ENCODE data around the gene ZDHHC3.

ZDHHC3 gene

DNA sequence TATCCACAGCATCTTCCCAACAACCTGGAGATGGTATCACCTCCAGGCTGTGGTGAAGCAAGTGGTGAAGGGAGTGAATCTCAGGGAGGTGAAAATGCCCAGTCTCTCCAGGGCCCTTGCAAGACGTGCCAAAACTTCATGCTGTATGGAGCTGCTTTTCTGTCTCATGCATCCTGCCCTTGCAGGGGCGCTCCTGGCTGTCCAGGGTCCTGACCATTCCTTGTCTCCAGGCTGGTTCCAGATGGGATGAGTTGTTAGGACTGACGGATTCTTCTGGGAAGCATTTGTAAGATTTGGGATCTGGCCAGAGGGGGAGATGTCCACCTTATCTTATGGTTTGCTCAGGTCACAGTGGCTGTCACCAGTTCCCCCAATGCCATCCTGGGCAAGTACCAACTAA, 85.7 kb downstream of the ZDHHC3 start:
- no peak for DNase-seq

DNA sequence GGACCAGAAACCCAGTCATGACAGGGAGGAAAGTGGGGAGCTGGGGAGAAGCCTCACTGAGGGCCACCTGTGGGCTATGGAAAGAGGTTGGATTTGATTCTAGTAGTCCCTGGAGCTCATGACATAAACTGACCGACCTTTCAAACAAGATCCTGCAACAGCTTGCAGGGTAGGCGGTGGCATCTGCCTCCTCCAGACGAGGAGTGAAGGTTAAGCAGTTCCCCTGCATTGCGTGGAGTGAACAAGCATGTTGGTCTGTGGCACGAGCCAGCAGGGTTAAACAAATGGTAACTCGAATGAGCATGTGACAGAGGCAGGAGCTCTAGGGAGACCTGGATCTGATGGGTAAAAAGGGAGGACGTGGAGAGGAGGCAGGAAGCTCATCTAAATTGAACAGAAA, 88.9 kb downstream of the ZDHHC3 start:
- no peak for DNase-seq

DNA sequence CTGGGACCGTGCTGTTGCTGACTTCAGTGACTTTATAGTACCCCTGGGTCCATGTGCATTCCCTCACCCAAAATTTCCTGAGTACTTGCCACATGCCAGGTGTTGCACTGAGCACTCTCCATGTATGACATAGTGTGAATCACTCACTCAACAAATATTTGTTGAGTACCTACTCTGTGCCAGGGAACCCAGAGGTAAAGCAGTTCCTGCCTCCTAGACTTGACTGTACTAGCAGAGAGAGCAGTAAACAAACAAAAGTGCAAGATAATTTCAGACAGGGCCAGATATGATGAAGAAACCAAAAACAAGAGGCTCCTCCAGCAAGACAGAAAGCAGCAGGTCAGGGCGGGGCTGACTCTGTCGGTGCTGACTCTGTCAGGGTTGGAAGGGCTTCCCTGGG, 89.4 kb downstream of the ZDHHC3 start:
- DNase-seq, result no peak

DNA sequence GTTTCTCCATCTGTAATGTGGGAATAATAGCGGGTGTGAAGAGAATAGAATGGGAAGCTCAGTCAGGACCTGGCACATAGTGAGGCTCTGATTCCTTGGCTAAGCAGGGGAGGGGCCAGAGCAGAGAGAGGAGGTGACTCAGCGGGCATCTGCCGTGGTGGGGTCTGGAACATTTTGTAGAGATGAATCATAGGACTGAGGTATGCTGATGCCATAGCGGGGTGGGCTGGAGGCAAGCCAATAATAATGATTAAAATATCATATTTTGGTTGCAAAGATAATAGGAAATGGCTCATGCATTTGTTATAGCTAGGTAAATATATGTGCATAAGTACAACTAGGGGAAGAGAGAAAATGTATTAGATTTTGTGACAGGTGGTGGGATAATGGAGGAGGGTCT, 90.4 kb downstream of the ZDHHC3 start:
- DNase-seq, result no peak

DNA sequence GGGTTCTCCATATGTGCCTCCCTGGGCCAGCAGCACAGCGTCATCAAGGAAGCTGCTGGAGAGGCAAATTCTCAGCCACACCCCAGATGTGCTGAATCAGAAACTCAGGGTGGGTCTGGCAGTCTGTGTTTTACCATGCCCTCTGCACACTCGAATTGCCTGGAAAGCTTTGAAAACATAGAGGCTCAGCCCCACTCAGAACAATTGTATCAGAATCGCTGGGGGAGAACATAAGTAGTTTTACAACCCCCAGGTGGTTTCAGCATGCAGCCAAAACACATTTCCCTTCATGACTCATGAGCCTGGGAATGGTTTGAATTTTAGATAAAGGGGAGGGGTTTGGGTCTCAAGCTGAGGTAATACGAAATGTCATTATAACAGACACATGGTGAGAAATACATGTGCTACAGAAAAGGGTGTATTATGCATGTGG, 92.0 kb downstream of the ZDHHC3 start:
- no peak for DNase-seq

DNA sequence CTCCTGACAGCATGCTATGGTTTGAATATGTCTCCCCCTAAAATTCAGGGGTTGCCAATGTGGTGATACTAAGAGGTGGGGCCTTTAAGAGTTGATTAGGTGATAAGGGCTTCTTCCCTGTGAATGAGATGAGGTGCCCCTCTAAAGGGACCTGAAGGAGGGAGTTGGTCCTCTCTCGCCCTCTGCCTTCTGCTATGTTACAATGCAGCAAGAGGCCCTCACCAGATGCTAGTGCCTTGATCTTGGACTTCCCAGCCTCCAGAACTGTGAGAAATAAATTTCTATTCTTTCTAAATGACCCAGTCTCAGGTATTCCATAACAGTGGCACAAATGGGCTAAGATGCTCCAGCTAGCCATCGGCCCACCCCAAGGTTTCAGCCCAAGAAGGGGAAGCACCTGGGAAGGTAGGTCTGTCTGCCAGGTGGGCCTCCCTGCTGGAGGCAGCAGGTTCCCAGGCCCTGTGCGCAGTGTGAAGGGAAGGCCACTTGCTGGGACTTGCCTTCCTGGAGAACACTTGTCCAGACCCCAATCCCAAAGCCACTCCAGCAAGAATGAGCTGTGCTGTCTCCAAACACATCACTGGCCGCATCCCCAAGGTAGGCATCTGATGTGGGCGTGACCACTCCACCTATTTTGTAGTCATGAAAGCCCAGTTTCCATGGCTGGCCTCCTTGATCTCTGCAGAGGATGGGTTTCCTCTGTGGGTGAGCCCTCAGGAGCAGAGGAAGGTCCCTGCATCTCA, 92.6 kb downstream of the ZDHHC3 start:
- DNase-seq, result no peak

DNA sequence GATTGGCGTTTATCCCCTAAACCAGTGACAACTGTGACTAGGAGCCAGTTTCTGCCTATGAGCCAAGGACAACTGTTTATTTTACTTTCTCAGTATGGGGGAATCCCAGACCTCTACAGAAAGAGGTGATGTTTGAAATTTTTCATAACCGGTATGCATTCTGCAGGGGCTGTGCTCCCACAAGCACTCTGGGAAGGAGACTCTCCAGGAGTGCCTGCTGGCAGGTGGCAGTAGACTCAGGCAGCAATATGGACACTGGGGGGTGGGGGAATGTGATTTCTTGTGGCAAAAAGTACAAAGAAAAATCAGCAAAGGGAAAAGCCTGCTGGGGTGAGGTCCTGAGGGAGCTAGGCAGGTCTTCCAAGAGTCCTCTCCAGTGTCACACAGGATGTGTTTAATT, 95.7 kb downstream of the ZDHHC3 start:
- DNase-seq, result no peak

DNA sequence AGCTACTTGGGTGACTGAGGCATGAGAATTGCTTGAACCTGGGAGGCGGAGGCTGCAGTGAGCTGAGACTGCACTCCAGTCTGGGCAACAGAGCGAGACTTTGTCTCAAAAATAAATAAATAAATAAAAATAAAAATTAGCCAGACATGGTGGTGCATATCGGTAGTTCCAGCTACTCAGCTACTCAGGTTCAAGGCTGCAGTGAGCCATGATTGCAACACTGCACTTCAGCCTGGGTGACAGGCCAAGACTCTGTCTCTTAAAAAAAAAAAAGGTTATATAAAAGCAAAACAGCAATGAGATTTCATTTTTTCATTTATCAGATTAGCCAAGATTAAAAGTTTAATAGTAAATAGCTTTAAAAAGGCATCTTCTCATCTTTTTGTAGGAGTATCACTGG, 98.6 kb downstream of the ZDHHC3 start:
- no peak for DNase-seq

DNA sequence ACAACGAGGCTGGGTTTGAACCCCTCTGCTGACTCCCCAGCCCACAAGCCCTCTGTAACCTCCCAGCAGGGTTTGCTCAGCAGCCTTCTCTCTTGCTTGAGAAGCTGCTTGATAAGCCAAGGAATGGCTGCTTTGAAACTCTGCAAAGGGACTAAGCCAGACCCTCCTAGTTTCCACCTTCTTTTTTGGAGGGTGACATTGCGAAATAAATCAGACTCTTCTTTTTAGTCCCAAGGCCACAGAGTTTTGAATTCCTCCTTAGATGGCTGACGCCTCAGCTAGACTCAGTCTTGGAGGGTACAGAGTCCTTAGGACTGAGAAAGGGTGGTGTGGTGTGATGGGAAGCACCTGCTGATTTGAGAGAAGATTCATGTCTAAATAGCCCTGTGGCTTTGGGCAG, 100.4 kb downstream of the ZDHHC3 start:
- DNase-seq, result no peak
